GM19023 (cell line): ENCODE measurements around the gene SLC36A1.

Experiments
- ATAC-seq: cut with Tn5 transposase; IDR thresholded peaks from one replicate; pipeline ENCODE4 v1.9.1; 2021; ENCODE audit warnings: mild to moderate bottlenecking, moderate library complexity; ENCODE audit not compliant: unreplicated experiment

Gene SLC36A1

GRCh38 chr5:151531581-151531980 lies 84.2 kb downstream of the SLC36A1 start:
- ATAC-seq, result no peak

DNA sequence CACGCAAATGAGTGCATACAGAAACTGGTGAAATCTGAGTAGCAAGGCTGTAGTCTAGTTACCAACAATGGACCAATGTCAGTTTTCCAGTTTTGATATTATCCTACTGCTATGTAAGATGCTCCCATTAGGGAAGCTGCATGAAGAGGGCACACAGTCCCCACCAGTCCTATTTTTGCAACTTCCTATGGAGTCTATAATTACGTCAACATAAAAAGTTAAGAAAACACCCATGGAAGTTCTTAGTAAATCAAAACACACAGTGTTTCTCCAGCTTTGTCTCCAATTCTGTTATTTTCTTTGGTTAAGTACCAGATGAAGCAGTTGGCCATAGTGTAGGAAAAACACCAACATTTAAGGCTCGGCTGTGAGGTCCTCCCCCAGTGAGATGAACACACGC lies 85.0 kb downstream of the SLC36A1 start:
- ATAC-seq, result no peak

- ATAC-seq, result no peak
Measured at GRCh38 chr5:151534350-151534749, 86.9 kb downstream of the SLC36A1 start.

- ATAC-seq, result no peak
Measured at GRCh38 chr5:151537044-151537443, 89.6 kb downstream of the SLC36A1 start.

DNA sequence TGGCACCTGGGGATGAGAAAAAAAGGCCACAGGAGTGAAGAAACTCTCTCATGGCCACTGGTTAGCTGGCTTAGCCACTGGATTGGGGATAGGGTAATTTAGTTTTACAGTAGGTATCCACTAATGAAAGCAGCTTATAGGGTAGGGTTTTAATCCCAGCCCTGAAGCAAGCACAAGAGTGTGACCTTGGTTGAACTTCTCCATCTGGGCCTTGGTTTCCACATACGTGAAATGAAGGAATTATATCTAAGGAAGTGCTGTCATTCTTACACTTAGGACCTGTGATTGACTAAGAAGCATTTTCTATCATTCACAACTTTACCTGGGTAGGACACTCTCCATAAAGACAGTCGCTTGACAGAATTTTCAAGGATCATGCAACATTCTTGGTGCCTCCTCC lies 94.2 kb downstream of the SLC36A1 start:
- no peak for ATAC-seq
